ENCODE data around the gene NBPF20.
A peak's percentile ranks its signal among the peaks of the same experiment; 100 is the strongest.
"Not testable (repeated sequence)": the region's sequence is repeated elsewhere in the genome, so short reads cannot be mapped to it uniquely, and the experiment has no call there.

The NBPF20 gene, protein sequence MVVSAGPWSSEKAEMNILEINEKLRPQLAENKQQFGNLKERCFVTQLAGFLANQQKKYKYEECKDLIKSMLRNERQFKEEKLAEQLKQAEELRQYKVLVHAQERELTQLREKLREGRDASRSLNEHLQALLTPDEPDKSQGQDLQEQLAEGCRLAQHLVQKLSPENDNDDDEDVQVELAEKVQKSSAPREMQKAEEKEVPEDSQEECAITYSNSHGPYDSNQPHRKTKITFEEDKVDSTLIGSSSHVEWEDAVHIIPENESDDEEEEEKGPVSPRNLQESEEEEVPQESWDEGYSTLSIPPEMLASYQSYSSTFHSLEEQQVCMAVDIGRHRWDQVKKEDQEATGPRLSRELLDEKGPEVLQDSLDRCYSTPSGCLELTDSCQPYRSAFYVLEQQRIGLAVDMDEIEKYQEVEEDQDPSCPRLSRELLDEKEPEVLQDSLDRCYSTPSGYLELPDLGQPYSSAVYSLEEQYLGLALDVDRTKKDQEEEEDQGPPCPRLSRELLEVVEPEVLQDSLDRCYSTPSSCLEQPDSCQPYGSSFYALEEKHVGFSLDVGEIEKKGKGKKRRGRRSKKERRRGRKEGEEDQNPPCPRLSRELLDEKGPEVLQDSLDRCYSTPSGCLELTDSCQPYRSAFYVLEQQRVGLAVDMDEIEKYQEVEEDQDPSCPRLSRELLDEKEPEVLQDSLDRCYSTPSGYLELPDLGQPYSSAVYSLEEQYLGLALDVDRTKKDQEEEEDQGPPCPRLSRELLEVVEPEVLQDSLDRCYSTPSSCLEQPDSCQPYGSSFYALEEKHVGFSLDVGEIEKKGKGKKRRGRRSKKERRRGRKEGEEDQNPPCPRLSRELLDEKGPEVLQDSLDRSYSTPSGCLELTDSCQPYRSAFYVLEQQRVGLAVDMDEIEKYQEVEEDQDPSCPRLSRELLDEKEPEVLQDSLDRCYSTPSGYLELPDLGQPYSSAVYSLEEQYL (N-terminal part only)

DNA sequence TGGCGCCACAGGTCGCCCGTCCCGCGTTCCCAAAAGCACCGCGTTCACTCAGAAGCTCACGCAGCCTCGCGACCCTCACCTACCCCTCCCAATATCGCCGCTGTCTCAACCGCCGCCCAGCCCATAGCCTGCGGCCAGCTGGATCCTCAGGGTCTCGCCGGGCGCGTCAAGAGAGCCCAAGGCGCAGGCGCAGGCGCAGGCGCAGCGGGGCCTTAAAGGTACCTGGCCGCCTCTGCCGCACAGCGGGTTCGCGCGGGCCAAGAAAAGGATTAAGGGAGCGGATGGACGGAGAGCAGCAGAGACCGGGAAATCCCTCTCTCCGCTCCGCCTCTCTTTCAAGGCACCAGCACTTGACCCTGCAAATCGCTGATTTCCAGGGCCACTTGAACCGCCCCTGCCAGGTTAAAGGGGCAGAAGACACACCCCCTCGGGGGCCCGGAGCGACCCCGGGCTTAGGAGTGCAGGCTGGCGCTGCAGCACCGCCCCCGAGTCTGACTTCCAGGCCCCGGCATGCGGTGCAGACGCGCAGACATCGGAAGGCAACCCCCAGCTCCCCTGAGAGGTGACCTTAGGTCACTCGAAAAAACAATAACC lies at the start of gene NBPF20:
NBPF20 (minus strand) TSS at position 168 of the 594 bp plus-strand sequence. CDS start 20,331 bp downstream, outside the sequence.
- Histone ChIP-seq H2AFZ (ENCODE audit: low read length, unreplicated experiment) (peak within 1 kb of the TSS; percentile 95), H3K27ac (ENCODE audit: low read depth, low read length) (no peak within 1 kb of the TSS), H3K4me3 (ENCODE audit: low read depth, low read length) (peak within 1 kb of the TSS; percentile 82), H3K27me3 (ENCODE audit: insufficient read depth, low read length) (peaks cover 28% of the 10 kb centered on the region), H3K79me2 (ENCODE audit: control insufficient read depth, insufficient read depth, low read length, unreplicated experiment) (no peaks in the 10 kb centered on the region), H3K36me3 (ENCODE audit: insufficient read depth, low read length) (no peaks in the 10 kb centered on the region), H3K4me1 (ENCODE audit: control insufficient read depth, insufficient read depth, low read length, unreplicated experiment) (no peaks in the 10 kb centered on the region)

DNA sequence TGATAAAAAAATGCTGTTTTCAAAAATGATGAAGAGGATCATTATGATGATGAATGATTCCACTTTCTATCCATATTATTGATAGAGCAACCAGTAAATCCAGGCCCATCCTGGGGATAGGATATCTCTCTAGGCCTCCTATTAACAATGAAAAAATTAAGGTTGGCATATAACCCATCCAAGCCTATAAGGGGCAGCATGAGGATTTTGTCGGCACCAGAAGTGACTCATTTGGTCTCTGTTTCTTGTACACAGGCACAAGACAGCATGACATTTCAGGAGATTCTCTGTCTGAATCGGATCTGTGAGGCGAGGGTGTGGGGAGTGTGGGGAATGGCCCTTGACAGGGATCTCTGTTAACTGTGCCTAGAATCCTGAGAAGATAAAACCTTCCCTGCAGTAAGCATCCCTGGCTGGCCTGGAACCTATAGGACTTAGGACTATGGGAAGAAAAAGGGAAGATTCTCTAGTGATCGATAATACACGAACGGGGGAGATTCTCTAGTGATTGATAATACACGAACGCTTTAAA lies 49.5 kb upstream of the NBPF20 start:
- H3K4me3 ChIP-seq (ENCODE audit: low read depth, low read length): 0 out of 2 replicates have a peak overlapping the region, but pooled peaks have one; percentile 74
- not testable (repeated sequence) for H3K36me3 ChIP-seq (ENCODE audit: insufficient read depth, low read length)

DNA sequence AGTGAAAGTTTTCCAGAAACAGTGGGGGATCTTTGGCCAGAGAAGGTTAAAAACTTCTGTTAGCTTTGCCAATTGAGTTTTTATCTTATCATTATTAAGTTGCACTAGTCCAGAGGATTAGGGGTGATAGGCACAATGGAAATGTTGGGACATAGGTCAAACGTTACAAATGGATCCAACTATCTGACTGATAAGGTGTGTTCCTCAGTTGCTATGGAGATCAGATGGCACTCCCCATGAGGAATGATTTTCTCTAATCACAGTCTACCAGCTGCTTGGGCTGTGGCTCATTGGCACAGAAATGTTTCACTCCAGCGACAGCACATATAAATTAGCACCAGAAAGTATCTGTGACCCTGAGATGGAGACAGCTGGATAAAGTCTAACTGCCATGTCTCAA lies 47.3 kb upstream of the NBPF20 start:
- H2AFZ ChIP-seq (ENCODE audit: low read length, unreplicated experiment); H3K27me3 ChIP-seq (ENCODE audit: insufficient read depth, low read length); H3K27ac ChIP-seq (ENCODE audit: low read depth, low read length); H3K79me2 ChIP-seq (ENCODE audit: control insufficient read depth, insufficient read depth, low read length, unreplicated experiment); H3K4me1 ChIP-seq (ENCODE audit: control insufficient read depth, insufficient read depth, low read length, unreplicated experiment); H3K4me3 ChIP-seq (ENCODE audit: low read depth, low read length); H3K36me3 ChIP-seq (ENCODE audit: insufficient read depth, low read length): not testable (repeated sequence)

More for the DNA sequence above, 49.5 kb upstream of the NBPF20 start:
- not testable (repeated sequence) for H3K27ac ChIP-seq (ENCODE audit: low read depth, low read length); H2AFZ ChIP-seq (ENCODE audit: low read length, unreplicated experiment); H3K79me2 ChIP-seq (ENCODE audit: control insufficient read depth, insufficient read depth, low read length, unreplicated experiment); H3K27me3 ChIP-seq (ENCODE audit: insufficient read depth, low read length); H3K4me1 ChIP-seq (ENCODE audit: control insufficient read depth, insufficient read depth, low read length, unreplicated experiment)

DNA sequence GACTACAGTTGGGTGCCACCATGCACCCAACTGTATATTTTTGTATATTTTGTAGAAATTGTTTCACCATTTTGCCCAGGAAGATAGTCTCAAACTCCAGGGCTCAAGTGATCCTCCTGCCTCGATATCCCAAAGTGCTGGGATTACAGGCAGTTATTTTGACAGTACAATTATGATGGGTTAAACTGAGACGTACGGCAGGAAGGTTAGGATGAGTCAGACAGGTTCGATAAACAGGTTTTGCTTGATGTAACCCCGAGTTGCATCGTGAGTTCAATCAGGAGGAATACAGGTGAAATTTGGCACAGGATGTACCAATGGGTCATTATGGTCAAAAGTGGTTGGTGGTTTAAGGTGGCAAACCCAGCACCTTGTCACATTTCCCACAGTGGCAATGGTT lies 46.0 kb upstream of the NBPF20 start:
- not testable (repeated sequence) for H3K4me3 ChIP-seq (ENCODE audit: low read depth, low read length); H3K4me1 ChIP-seq (ENCODE audit: control insufficient read depth, insufficient read depth, low read length, unreplicated experiment); H3K27me3 ChIP-seq (ENCODE audit: insufficient read depth, low read length)

DNA sequence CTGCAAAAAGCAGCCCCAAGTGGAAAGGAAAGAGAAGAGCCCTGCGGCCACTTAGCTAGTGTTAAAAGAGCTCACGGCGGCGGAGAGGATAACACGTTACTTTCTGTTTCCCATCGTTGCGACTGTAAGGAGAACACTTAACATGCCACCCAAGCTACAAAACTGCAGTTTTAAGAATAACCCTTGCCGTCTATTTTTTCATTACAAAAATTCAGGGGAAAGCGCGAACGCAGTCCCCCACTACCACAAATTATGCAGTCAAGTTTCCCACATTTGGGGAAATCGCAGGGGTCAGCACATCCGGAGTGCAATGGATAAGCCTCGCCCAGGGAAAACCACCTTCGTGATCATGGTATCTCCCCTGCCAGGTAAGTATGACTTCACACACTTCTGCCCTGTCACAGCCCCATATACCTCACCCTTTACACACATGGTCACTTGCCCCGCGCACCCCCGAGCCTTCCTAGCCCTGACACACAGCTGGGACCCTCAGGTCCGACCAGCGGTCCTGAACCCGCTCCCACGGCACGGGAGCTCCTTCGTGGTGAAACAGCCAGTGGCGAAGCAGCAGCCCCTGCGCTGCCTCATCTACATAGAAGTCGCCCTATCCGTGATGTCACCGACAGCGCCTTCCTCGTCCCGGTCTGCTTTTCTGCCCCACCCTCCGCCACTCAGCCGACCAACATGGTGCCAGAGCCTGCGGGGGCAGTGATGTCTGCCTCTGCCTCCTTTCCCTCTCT lies 40.2 kb upstream of the NBPF20 start:
- H2AFZ ChIP-seq (ENCODE audit: low read length, unreplicated experiment); H3K4me1 ChIP-seq (ENCODE audit: control insufficient read depth, insufficient read depth, low read length, unreplicated experiment); H3K36me3 ChIP-seq (ENCODE audit: insufficient read depth, low read length); H3K79me2 ChIP-seq (ENCODE audit: control insufficient read depth, insufficient read depth, low read length, unreplicated experiment); H3K27me3 ChIP-seq (ENCODE audit: insufficient read depth, low read length): not testable (repeated sequence)
- Histone ChIP-seq H3K27ac (ENCODE audit: low read depth, low read length) (peak overlapping the region; percentile 64), H3K4me3 (ENCODE audit: low read depth, low read length) (peak overlapping the region; percentile 71)

More for the DNA sequence above, 46.0 kb upstream of the NBPF20 start:
- H2AFZ ChIP-seq (ENCODE audit: low read length, unreplicated experiment); H3K36me3 ChIP-seq (ENCODE audit: insufficient read depth, low read length); H3K79me2 ChIP-seq (ENCODE audit: control insufficient read depth, insufficient read depth, low read length, unreplicated experiment); H3K27ac ChIP-seq (ENCODE audit: low read depth, low read length): not testable (repeated sequence)

DNA sequence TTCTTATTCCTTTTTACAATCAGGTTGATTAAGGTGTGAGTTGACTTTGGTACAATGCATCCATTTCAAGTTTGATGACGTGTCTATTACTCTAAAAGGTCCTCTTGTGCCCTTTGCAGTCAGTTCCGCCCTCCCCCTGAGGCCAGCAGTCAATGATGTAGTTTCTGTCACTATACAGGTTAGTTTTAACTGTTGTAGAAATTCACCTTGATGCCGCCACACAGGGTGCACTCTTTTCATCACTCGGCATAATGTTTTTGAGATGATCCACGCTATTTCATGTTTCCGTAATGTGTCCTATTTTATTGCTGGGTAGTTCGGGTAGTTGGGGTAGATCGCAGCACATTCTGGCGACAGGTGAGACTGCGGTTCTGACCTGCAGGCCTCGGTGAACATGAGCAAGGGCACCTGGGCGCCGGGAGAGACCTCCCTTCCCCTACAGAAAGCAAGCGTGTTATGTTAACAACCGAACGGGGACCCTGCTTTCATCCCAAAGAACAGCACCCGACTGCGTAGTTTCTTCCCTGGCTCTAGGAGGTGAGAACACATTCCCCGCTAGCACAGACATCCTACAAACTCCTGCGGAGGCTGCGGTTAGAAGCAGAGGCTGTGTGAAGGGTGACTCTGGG lies 39.4 kb upstream of the NBPF20 start:
- H2AFZ ChIP-seq (ENCODE audit: low read length, unreplicated experiment); H3K4me1 ChIP-seq (ENCODE audit: control insufficient read depth, insufficient read depth, low read length, unreplicated experiment); H3K27ac ChIP-seq (ENCODE audit: low read depth, low read length); H3K36me3 ChIP-seq (ENCODE audit: insufficient read depth, low read length); H3K27me3 ChIP-seq (ENCODE audit: insufficient read depth, low read length); H3K79me2 ChIP-seq (ENCODE audit: control insufficient read depth, insufficient read depth, low read length, unreplicated experiment): not testable (repeated sequence)
- H3K4me3 ChIP-seq (ENCODE audit: low read depth, low read length): peak overlapping the region; percentile 71

DNA sequence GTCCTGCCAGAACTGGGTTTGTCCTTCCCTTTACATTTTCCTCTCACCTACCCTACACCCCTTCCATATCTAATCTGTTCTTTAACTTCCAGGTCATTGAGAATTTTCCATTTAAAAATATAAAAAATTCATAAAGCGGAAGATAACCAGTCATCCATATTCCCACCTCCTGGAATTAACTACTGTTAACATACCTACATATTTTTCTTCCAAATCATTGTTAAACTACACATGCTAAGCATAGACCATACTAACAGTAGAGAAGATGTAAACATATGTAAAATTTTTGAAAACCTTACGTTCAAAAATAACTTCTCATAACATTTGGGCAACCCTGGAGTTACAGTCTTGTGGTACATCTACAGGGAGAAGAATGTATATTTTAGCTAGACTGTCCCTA lies 38.6 kb upstream of the NBPF20 start:
- H3K27ac ChIP-seq (ENCODE audit: low read depth, low read length); H3K79me2 ChIP-seq (ENCODE audit: control insufficient read depth, insufficient read depth, low read length, unreplicated experiment); H3K4me3 ChIP-seq (ENCODE audit: low read depth, low read length); H3K4me1 ChIP-seq (ENCODE audit: control insufficient read depth, insufficient read depth, low read length, unreplicated experiment); H3K27me3 ChIP-seq (ENCODE audit: insufficient read depth, low read length); H2AFZ ChIP-seq (ENCODE audit: low read length, unreplicated experiment); H3K36me3 ChIP-seq (ENCODE audit: insufficient read depth, low read length): not testable (repeated sequence)

DNA sequence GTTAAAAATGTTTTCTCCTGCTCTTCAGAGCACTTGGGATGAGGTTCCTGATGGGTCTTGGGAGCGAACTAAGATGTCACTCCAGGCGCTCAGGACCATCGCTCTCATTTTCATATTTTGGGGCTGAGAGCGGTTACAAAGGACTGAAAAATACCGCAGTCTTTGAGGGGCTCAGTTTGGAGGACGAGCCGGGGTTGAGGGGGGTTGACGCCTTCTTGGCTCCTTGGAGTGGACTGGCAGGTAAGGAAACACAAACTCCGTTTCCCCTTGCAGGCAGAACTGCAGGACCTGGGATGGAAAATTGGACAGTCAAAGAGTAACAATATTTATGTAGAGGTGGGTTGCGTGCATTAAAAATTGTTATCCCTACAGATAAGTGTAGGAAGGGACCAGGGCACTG lies 35.3 kb upstream of the NBPF20 start:
- not testable (repeated sequence) for H3K27ac ChIP-seq (ENCODE audit: low read depth, low read length); H2AFZ ChIP-seq (ENCODE audit: low read length, unreplicated experiment); H3K4me3 ChIP-seq (ENCODE audit: low read depth, low read length); H3K36me3 ChIP-seq (ENCODE audit: insufficient read depth, low read length); H3K27me3 ChIP-seq (ENCODE audit: insufficient read depth, low read length); H3K4me1 ChIP-seq (ENCODE audit: control insufficient read depth, insufficient read depth, low read length, unreplicated experiment); H3K79me2 ChIP-seq (ENCODE audit: control insufficient read depth, insufficient read depth, low read length, unreplicated experiment)

DNA sequence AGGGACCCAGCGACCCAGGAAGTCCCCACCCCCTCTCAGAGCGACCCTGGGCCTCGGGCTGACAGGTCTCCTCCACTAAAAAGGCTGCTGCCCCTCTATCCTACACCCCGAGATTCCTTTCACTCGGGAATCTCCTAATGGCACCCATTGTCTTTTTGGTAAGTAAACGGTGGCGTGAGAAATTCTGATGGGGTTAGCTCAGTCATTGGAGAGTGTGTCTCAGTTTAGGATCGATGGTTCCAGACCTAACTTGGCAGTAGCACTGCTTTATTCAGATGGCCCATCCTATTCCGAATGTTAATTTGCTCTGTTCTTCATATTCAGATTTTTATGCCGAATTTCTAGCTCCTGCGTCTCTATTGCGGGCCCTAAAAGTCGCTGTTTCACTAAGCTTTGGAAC lies 34.6 kb upstream of the NBPF20 start:
- H3K36me3 ChIP-seq (ENCODE audit: insufficient read depth, low read length); H3K27me3 ChIP-seq (ENCODE audit: insufficient read depth, low read length); H3K79me2 ChIP-seq (ENCODE audit: control insufficient read depth, insufficient read depth, low read length, unreplicated experiment); H2AFZ ChIP-seq (ENCODE audit: low read length, unreplicated experiment); H3K4me1 ChIP-seq (ENCODE audit: control insufficient read depth, insufficient read depth, low read length, unreplicated experiment); H3K27ac ChIP-seq (ENCODE audit: low read depth, low read length): not testable (repeated sequence)
- H3K4me3 ChIP-seq (ENCODE audit: low read depth, low read length): 0 out of 2 replicates have a peak overlapping the region, but pooled peaks have one; percentile 43

Measured in ACC112 (cell line).